CD4-positive, alpha-beta T cell (primary cell): ENCODE results near the gene PTPRE. TPM values are rescaled to one million over a fixed set of nuclear protein-coding genes. Genes with fewer than 3 reads are reported as not detected.

Source experiments
- ATAC-seq: fragments of 200-7000 bp; cut with Tn5 transposase; one replicate; pipeline ENCODE4 v1.10.0; 2022; ENCODE audit warnings: mild to moderate bottlenecking; ENCODE audit not compliant: poor library complexity
- CTCF ChIA-PET: fragments of 350-600 bp; sonication (Branson Sonifier 250); formaldehyde crosslinking; loops from one replicate; lab custom pipeline; 2021; ENCODE audit warnings: antibody characterized with exemption, inconsistent platforms; lab: Charles Lee
- POLR2A ChIA-PET: fragments of 350-600 bp; sonication (Branson Sonifier 250); formaldehyde crosslinking; loops from one replicate; lab custom pipeline; 2021; ENCODE audit warnings: antibody characterized with exemption, inconsistent platforms; lab: Charles Lee
- DNase-seq, 14 experiments: peaks; one replicate each; pipeline ENCODE4 v3.0.0-alpha.2; 2013 to 2020; ENCODE audit warnings: mixed read lengths in 2 of 14
- H3K27ac ChIP-seq, 2 donors: one replicate each; pipeline versions ENCODE4 v1.5.1 to v1.7.0; 2013; ENCODE audit warnings: low read length in 2 of 2, low read depth in 1 of 2, mild to moderate bottlenecking in 1 of 2
- H3K27me3 ChIP-seq, 2 experiments: 1 replicate in 1 of 2; 2 replicates in 1 of 2; pipeline versions ENCODE4 v1.6.1 to v1.7.0; 2013; ENCODE audit warnings: low read length in 2 of 2, control low read depth in 1 of 2, mild to moderate bottlenecking in 1 of 2, moderate library complexity in 1 of 2; ENCODE audit not compliant: insufficient read depth in 2 of 2, control insufficient read depth in 1 of 2
- H3K36me3 ChIP-seq: one replicate; pipeline ENCODE4 v1.6.1; 2013; ENCODE audit warnings: low read length, control low read depth; ENCODE audit not compliant: insufficient read depth
- H3K4me1 ChIP-seq: one replicate; pipeline ENCODE4 v1.6.1; 2013; ENCODE audit warnings: low read length, control low read depth; ENCODE audit not compliant: insufficient read depth
- H3K4me3 ChIP-seq: one replicate; pipeline ENCODE4 v1.5.1; 2013; ENCODE audit warnings: mild to moderate bottlenecking, low read length, moderate library complexity
- H3K9me3 ChIP-seq, 2 experiments: 1 replicate in 1 of 2; 2 replicates in 1 of 2; pipeline versions ENCODE4 v1.6.1 to v1.7.0; 2013; ENCODE audit warnings: low read length in 2 of 2, mild to moderate bottlenecking in 2 of 2, control low read depth in 1 of 2, moderate library complexity in 1 of 2; ENCODE audit not compliant: control insufficient read depth in 1 of 2, insufficient read depth in 1 of 2
- H3K27ac Mint-ChIP-seq: one replicate; pipeline ENCODE4 v1.8.0; 2020; ENCODE audit warnings: mixed read lengths
- H3K27me3 Mint-ChIP-seq: one replicate; pipeline ENCODE4 v1.8.0; 2021; ENCODE audit warnings: mixed read lengths
- H3K36me3 Mint-ChIP-seq: one replicate; pipeline ENCODE4 v1.8.0; 2021; ENCODE audit warnings: low read depth, mixed read lengths
- H3K4me1 Mint-ChIP-seq: one replicate; pipeline ENCODE4 v1.8.0; 2021; ENCODE audit warnings: low read depth, mixed read lengths
- H3K4me3 Mint-ChIP-seq: one replicate; pipeline ENCODE4 v1.8.0; 2020; ENCODE audit warnings: mild to moderate bottlenecking, mixed read lengths
- H3K9me3 Mint-ChIP-seq: one replicate; pipeline ENCODE4 v1.8.0; 2020; ENCODE audit warnings: mixed read lengths
- CTCF ChIP-seq: fragments of 200-600 bp; IDR thresholded peaks from one replicate; pipeline ENCODE4 v1.8.0; 2022; ENCODE audit warnings: antibody characterized with exemption, mild to moderate bottlenecking
- intact Hi-C, 2 experiments: fragments of 100-400 bp; cut with DNase I in 1 of 2; cut with micrococcal nuclease in 1 of 2; formaldehyde crosslinking; loops; one replicate each; pipeline versions ENCODE4 v1.15.1 to v1.9.0; 2023 to 2025; cut with DNase I, micrococcal nuclease
- total RNA-seq, 174 experiments: library from RNA in 2 of 174; stranded (reverse) in 2 of 174; gene quantifications; one replicate each; pipeline ENCODE4 v1.2.3 and lab custom pipeline; 2021 to 2026

Gene PTPRE
- total RNA-seq, 2 experiments from 2014 or later: 47.6 to 55.1 TPM

- DNase-seq: no peak
- no peaks in the 10 kb centered on the region for H3K36me3 Mint-ChIP-seq
- no peak overlapping the region for H3K4me3 Mint-ChIP-seq
- ChIA-PET CTCF (no interaction called here), POLR2A (no interaction called here)
- peaks cover 16% of the 10 kb centered on the region for H3K27me3 Mint-ChIP-seq
- no peaks in the 10 kb centered on the region for H3K4me1 ChIP-seq
- no peaks in the 10 kb centered on the region for H3K4me1 Mint-ChIP-seq
- no peak overlapping the region for H3K4me3 ChIP-seq
- no peak overlapping the region for H3K27ac ChIP-seq
- H3K9me3 ChIP-seq: no peaks in the 10 kb centered on the region
- TF ChIP-seq CTCF: no peak
- H3K27me3 ChIP-seq: no peaks in the 10 kb centered on the region
- ATAC-seq: no peak
- no peaks in the 10 kb centered on the region for H3K36me3 ChIP-seq
- no peaks in the 10 kb centered on the region for H3K9me3 Mint-ChIP-seq
- intact Hi-C loops: no loop called here
- H3K27ac Mint-ChIP-seq: no peak overlapping the region
Measured at GRCh38 chr10:127968659-127969058, 61.8 kb downstream of the PTPRE start.

GRCh38 chr10:127971101-127971946 lies 64.4 kb downstream of the PTPRE start:
- Histone ChIP-seq H3K27ac (no peak overlapping the region), H3K9me3 (no peaks in the 10 kb centered on the region), H3K4me3 (no peak overlapping the region), H3K27me3 (no peaks in the 10 kb centered on the region), H3K36me3 (no peaks in the 10 kb centered on the region), H3K4me1 (no peaks in the 10 kb centered on the region)
- ATAC-seq: no peak
- no peaks in the 10 kb centered on the region for H3K4me1 Mint-ChIP-seq
- POLR2A ChIA-PET: no interaction called here
- intact Hi-C loops: no loop called here
- CTCF ChIA-PET: no interaction called here
- DNase-seq: no peak
- H3K9me3 Mint-ChIP-seq: no peaks in the 10 kb centered on the region
- no peaks in the 10 kb centered on the region for H3K36me3 Mint-ChIP-seq
- H3K27ac Mint-ChIP-seq: no peak overlapping the region
- TF ChIP-seq CTCF: no peak
- peaks cover 30% of the 10 kb centered on the region for H3K27me3 Mint-ChIP-seq
- no peak overlapping the region for H3K4me3 Mint-ChIP-seq

GRCh38 chr10:127971963-127972615 lies 65.2 kb downstream of the PTPRE start:
- Histone ChIP-seq H3K27ac (no peak overlapping the region), H3K4me1 (no peaks in the 10 kb centered on the region), H3K9me3 (no peaks in the 10 kb centered on the region), H3K27me3 (no peaks in the 10 kb centered on the region), H3K4me3 (no peak overlapping the region), H3K36me3 (no peaks in the 10 kb centered on the region)
- CTCF ChIA-PET: no interaction called here
- peaks cover 30% of the 10 kb centered on the region for H3K27me3 Mint-ChIP-seq
- H3K36me3 Mint-ChIP-seq: no peaks in the 10 kb centered on the region
- no peak overlapping the region for H3K4me3 Mint-ChIP-seq
- POLR2A ChIA-PET: no interaction called here
- H3K4me1 Mint-ChIP-seq: no peaks in the 10 kb centered on the region
- intact Hi-C loops: no loop called here
- no peaks in the 10 kb centered on the region for H3K9me3 Mint-ChIP-seq
- ATAC-seq (no peak), DNase-seq (no peak)
- no peak for TF ChIP-seq CTCF
- H3K27ac Mint-ChIP-seq: no peak overlapping the region
